GM18909 (cell line): ENCODE results near the gene BMAL1.
"Not testable (repeated sequence)": the region's sequence is repeated elsewhere in the genome, so short reads cannot be mapped to it uniquely, and the experiment has no call there.

Experiments used
- ATAC-seq: cut with Tn5 transposase; IDR thresholded peaks from one replicate; pipeline ENCODE4 v1.9.1; 2021; ENCODE audit warnings: mild to moderate bottlenecking; ENCODE audit not compliant: unreplicated experiment, poor library complexity

Gene BMAL1

DNA sequence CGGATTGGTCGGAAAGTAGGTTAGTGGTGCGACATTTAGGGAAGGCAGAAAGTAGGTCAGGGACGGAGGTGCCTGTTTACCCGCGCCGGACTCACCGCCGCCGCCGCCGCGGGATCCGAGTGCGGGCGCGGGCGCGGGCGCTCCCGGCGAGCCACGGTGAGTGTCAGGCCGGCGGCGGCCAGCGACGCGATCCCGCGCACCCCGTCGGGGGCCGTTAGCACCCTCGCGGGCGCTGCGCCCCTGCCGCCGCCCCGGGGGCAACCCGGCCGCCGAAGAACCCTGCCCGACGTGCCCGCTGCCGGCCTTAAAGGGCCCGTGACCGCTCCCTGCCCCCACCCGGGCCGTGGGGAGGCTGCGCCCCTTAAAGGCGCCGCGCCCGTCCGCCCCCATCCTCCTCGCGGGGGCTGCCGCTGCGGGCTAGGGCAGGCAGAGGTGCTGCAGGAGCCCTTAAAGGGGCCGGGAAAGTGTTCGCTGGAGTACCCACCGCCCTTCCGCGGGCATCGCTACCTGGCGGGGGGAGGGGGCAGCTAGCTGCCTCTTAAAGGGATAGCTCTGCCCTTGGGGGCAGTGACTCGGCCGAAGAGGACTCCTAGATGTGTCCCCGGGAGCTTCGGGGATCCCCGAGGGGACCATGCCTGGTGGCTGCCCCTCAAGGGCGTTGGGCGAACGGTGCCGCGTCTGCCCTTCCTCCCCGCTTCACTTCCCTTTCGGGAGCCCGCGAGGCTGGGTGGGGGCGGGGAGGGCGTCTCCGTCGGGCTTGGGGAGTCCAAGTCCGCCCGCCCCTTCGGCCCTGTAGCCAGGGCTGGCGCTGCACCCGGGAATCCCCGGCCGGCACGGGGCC is at the start of gene BMAL1:
TSS of gene BMAL1 (plus strand) at position 23 of the 841 bp plus-strand sequence. CDS start 76,519 bp downstream, outside the sequence.
- ATAC-seq = peak; percentile 37

DNA sequence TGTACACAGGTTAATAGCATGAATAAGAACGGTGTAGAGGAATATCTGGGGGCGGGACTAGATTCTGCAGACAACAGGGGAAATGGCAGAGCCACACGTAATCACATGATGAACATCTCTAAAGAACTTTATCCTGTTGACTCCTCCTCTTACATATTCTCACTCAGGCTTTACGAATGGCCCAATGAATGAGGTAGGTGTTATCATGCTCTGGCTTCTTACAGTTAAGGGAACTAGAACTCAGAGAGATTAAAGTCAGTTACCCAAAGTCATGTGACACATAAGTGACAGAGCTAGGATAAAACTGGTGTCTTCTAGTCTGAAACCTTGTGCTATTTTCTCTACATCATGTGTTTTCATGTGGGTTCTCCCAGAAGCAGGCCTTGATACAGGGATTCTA is 49.0 kb upstream of the BMAL1 start:
- ATAC-seq = no peak

DNA sequence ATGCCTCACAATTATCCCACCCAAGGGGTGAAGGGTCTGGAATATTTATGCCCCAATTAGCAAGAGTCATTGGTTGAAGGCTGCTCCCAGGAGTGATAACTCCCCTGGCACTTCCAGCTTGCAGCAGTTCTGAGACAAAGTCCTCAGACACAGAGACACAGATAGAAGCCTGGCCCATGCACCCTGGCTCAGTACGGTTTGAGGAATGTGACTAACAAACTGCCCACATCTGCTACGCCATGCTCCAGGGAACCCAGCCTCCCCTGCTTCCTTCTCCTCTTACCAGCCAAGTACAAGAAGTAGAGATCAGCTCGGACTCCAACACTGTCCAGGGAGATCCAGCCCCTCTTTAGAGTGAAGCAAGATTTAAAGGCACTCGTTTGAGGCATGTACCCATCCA is 48.5 kb upstream of the BMAL1 start:
- ATAC-seq = no peak

DNA sequence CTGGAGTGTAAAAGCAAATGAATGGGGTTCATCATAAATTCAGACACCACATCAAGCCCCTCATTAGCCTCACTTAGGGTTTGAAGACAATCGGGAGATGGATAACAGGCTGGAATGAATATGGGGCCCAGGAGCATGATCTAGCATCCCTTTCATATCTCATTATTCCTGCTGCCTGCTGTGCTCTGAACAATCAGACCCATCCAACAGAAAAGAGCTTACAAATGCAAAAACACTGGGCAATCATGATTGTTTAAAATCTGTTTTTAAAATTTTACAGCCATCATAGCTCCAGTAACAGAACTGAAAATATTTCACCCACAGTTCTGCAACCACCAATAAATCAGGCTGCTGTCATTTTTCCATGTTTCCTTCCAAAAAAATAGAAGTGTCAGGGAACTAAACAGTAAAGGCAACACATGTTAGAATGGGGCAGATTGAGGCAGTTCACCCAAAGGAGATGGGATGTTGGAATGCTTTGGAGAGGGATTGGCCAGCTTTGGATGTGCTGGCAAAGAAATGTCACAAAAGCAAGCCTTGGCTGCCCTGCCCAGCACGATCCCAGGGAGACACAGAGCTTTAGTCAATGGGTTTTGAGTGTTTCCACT is 47.8 kb upstream of the BMAL1 start:
- ATAC-seq = no peak

DNA sequence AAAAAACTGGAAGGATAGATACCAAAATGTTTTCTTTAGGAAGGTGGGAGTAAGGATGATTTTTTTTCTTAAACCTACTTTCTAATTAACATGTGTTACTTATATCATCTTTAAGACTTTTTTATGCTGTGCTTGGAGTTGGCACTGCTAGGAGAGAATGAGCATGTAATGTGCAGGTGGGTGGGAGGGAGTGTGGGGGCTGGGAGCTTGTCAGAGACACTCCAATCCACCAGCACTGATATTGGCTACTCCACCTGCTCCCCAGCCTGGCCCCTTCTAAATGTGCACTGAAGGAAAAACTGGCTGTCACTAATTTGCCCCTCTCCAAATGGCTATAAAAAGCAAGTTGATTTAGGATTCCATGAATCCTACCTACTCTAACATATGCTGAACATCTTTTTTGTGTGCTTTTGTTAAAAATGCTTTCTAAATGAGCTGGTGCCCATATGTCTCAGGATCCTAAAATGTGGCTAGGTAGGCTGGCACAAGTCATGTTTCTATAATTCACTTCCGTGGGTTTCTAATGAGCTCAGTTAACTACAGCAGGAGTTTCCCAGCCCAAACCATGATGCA is 44.3 kb upstream of the BMAL1 start:
- no peak for ATAC-seq

DNA sequence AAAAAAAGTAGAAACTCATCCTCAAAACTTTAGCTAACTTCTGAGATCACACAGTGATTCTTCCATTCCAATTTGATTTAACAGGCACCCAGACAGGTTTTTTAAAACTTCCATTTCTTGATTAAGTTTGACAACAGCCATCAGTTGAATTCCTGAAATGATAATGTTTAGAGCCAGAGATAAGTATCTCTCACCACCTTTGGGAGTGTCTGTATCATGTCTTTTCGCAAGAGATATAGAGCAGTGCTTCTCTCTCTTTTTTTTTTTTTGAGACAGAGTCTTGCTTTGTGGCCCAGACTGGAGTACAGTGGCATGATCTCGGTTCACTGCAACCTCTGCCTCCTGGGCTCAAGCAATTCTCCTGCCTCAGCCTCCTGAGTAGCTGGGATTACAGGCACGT is 41.7 kb upstream of the BMAL1 start:
- no peak for ATAC-seq

DNA sequence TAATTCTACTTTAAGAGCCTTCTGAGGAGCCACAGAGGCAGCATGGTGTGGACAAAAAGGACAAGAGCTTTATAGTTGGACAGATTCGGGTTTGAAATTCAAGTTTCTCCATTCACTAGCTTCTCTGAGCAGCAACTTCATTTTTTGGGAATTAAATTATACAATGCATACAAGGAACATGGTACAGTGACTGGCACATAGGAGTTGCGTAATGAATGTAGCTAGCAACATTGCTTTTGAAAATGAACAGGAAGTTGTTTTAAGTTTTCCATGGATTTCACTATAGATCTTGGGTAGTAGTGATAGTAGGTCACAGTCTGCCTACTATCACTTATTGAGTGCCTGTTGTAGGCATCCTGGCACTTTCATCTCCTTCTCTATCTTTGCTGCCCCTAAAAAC is 41.0 kb upstream of the BMAL1 start:
- ATAC-seq = no peak

DNA sequence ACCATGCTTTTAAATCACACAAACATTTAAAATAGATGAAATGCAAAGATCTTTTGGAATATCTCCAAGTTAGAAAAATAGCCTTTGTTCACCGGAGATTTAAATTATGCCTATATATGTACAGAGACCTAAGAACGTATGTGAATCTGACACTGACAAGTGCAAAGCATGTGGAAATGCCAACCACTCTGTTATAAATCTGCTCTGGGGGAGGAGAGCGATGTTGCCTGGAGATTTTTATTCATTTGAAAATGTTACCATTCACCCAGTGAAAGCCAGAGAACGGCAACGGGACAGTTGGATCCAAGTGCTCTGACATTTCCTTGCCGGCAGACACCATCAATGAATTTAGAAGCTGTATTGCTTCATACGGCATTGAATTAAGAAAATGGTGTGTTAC is 39.8 kb upstream of the BMAL1 start:
- no peak for ATAC-seq

DNA sequence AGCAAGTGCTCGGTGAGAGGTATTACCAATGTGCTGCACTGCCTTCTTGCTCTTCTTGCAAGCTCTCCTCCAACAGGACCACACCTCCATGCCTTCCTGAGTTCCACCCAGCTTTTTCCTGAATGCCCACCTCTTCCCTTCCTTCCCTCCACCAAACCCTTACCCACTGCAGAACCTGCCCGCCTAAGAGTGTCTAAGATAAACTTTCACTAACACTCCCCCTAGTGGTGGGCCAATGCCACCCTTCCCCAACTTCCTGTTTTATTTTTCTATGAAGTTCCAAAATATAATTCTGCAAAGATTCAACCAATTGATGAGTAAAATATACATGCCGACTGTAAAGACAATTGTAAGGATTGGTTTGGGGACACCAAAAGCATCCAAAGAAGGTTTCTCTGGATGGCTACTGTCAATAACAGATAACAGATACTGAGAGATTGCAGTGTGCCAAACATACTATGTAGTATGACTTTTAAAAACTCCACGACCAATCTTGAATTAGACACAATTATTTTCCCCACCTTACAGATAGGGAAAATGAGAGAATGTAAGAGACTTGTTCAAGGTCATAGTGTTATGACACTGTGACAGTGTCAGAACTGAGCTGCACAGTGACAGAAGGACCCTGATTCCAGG is 38.6 kb upstream of the BMAL1 start:
- peak; percentile 63 for ATAC-seq

DNA sequence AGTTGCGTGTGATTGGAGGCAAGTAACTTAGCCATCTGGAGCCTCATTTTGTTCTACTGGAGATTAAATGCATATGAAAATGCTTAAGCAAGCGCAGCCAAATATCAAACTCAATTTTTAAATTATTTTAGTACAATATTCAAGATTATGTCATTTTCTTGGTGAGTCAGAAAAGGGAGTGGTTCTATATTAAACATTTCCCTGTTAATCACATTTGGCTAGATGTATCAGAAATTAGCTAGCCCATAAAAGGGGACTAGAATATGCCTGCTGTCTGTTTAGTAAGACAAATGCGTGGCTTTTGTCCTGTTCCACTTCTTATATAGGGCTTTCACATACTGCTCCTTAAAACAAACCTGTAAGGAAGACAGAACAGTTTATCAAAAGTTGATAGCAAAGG is 35.0 kb upstream of the BMAL1 start:
- ATAC-seq = no peak

DNA sequence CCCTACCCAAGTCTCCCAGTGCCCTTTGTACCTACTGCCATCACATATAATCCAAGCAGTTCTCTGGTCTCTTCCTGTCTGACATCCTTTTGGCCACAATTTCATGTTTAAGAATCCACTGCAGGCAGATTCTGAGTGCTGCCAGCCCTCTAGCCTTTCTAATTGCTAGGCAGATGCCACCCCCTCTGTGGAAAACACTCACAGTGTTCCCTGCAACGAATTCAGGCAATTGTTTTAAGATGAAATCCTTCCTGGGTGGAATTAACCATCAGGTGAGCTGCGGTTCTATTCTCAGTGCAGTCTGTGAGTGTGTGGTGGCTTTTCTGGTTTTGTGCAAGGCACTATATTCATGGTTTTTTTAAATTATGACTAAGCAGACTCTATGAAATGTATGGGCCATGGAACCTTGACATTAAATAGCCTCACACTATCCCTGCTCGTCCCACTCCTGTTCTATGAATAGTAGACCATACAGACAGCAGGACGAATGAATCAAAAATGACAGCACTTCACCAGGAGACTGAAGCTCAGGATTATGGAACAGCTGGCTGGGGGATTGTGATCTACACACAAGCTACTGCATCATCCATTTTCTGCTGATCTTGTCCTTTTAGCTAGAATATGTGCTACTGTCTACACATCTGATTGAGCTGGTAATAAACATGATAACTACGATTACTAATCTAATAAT is 29.8 kb upstream of the BMAL1 start:
- no peak for ATAC-seq

DNA sequence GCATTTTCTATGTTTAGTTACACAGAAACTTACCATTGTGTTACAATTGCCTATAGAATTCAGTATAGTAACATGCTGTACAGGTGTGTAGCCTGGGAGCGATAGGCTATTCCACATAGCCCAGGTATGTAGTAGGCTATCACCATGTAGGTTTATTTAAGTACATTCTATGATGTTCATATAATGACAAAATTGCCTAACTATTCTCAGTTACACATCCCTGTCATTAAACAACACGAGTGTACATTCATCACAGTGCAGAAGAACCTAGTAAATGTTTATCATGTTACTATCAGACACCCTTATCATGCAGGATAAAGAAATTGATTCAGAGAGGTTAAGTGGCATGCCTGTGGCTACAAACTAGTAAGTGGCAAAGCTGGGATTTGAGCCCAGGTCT is 28.4 kb upstream of the BMAL1 start:
- ATAC-seq = no peak

DNA sequence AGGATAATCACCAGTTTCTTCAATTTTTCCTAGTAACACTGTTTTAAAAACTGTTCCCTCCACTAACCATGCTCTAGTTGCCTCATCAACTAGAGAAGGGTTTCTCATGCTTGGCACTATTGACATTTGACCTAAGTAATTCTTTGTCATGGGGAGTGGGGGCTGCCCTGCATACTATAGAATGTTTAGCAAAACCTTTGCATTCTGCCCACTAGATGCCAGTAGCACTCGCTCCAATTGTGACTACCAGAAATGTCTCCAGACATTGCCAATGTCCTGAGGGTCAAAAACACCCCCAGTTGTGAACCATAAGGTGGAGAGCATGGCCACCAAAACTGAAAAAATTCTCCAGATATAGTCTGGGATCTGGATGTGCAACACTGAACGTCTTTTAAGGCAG is 27.6 kb upstream of the BMAL1 start:
- no peak for ATAC-seq

DNA sequence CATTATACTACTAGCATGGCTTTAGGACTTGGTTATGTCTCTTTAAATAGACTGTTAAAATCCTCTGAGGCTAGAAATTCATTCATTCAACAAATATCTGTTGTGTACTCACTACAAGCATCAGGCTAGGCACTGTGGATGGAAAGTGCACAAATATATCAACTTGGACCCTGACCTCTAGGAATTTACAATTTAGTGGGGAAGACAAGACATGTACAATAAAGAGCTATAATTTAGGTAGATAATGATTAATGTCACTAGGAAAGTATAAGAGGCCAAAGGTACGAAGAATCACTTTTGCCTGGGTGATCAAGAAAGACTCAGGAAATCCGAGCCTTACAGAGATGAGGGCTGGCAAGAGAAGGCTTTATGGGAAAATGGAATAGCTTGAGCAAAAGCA is 25.6 kb upstream of the BMAL1 start:
- ATAC-seq = no peak

DNA sequence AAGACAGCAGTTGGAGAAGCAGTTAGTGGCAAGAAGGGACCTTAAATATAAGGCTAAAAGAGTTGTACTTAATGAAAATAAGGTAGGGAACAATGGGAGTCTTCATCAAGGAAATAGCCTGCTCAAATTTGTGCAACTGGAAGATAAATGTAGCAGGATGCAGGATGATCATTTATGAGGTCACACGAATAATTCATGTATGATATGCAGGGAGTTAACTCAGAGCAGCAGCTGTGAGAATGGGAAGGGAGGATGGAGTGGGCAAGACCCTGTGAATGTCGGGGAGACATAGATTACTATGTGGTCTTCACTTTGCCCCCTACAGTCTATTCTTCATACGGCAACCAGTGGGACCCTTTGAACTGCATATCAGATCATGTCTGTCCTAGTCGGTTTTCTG is 25.2 kb upstream of the BMAL1 start:
- no peak for ATAC-seq

DNA sequence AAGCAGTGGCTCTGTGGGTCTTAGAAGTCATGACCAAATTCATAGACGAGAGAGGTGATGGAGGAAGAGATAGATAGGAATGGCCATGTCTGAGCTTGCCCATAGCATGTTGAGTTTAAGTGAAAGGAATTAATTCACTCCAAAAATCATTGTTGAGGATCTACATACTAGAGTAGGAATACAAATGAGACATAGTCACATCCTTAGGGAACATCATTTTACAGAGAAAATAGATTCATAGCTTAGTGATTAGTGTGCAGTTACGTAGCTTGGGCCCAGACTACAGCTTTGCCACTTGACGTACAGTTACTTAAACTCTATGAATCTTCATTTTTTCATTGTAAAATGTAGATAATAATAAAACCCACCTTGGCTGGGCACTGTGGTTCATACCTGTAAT is 21.4 kb upstream of the BMAL1 start:
- no peak for ATAC-seq

DNA sequence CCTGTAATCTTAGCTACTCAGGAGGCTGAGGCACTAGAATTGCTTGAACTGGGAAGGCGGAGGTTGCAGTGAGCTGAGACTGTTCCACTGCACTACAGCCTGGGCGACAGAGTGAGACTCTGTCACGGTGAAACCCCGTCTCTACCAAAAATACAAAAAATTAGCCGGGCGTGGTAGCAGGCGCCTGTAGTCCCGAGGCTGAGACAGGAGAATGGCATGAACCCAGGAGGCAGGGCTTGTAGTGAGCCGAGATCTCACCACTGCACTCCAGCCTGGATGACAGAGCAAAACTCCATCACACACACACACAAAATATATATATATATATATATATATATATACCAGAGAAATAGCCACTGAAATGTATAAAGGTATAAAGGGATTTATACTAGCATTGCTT is 19.5 kb upstream of the BMAL1 start:
- not testable (repeated sequence) for ATAC-seq

DNA sequence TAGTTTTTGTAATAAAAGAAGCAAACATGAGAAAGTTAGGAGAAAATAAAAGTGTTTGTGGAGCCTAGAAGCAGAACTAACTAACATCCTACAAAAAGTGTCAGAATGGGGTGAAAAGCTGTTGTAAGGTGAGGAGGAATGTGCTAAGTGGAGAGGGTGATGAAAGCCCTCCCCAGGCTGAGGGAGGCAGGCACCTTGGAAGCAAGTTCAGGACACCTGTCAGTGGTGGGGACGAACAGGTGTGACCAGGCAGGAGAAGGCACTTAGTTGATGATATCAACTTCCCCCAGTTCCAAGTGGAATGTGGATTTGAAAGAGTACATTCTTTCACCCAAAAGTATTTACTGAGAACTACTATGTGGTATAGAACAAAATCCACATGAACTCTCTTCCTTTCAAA is 18.7 kb upstream of the BMAL1 start:
- no peak for ATAC-seq

DNA sequence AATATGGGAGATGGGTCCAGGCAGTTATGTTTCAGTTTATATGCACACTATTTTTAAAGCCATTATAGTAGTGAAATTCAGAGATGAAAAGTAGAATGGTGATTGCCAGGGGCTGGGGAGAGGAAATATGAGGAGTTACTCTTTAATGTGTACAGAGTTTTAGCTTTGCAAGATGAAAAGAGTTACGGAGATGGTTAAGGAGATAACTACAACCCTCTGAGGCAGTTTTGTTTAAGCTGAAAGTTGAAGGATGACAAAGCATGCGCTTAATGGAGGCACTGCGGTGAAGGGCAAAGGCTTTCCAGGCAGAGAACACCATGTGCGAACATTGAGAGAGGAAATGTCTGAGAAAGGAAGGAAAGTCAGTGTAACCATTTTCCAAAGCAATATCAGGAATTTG is 18.2 kb upstream of the BMAL1 start:
- no peak for ATAC-seq

DNA sequence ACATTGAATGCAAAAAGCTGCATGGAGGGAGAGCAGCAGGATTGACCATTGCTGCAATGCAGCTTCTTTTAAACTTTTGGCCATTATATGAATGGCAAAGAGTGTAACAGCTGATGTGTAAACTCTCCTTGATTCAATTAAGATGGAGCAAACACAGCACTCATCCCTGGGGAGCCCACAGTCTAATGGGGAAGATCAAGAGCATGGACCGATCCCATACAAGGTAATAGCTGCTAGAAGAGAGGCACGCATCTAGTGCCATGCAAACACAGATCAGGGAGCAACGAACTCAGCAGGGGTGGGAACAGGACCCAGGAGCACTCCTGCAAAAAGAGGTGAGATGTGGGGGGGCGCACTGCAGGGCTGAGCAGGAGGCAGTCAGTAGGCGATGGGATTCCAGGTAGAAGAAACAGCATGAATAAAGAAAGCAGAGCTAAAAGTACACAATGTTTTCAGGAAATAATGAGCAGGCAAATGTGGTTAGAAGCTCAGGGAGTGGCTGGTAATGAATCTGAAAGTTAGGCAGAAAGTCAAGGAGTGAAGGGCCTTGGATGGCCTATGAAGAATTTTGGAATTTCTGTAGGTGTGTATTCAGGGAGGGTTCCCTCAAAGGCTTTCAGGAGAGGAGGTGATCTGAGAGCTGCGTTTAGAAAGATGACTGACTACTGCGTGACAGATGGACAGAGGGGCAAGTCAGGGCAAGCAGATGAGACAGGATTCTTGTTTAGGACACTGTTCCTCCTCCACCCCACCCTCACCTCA is 17.2 kb upstream of the BMAL1 start:
- no peak for ATAC-seq
